Tongue (tissue), 2 donors: ENCODE data around the gene MYNN. TPM values are rescaled to one million over a fixed set of nuclear protein-coding genes. Genes with fewer than 3 reads are reported as not detected.

Experiments used
- DNase-seq: peaks from one replicate; pipeline ENCODE4 v3.0.0-alpha.2; 2015
- total RNA-seq: library from RNA; depleted of rRNA; stranded (reverse); fragments of >200 nt; gene quantifications from one replicate; pipeline ENCODE4 v1.2.3, GENCODE V29; 2014

MYNN gene
- total RNA-seq, 1 donor from 2014 or later = 31.6 TPM

- no peak for DNase-seq
Observed at GRCh38 chr3:169777822-169778221, 4.6 kb downstream of the MYNN start.

- no peak for DNase-seq
Observed at GRCh38 chr3:169780742-169781141, 7.5 kb downstream of the MYNN start.

- DNase-seq = no peak
Observed at GRCh38 chr3:169781209-169781855, 8.1 kb downstream of the MYNN start.

GRCh38 chr3:169787120-169787519 lies 13.9 kb downstream of the MYNN start:
- no peak for DNase-seq

- DNase-seq = no peak
Observed at GRCh38 chr3:169787791-169788190, 14.6 kb downstream of the MYNN start.

GRCh38 chr3:169790219-169790618 lies 17.0 kb downstream of the MYNN start:
- no peak for DNase-seq

- DNase-seq = no peak
Observed at GRCh38 chr3:169790687-169791429, 17.7 kb downstream of the MYNN start.

GRCh38 chr3:169792359-169792758 lies 19.2 kb downstream of the MYNN start:
- no peak for DNase-seq

- DNase-seq = no peak
Observed at GRCh38 chr3:169804681-169805080, 31.5 kb downstream of the MYNN start.

- no peak for DNase-seq
Observed at GRCh38 chr3:169809230-169809795, 36.1 kb downstream of the MYNN start.

GRCh38 chr3:169811631-169812331 lies 38.6 kb downstream of the MYNN start:
- peak; percentile 66 for DNase-seq

GRCh38 chr3:169812332-169813235 lies 39.4 kb downstream of the MYNN start, which contains the start of the genes LRRC34 and LRRIQ4:
TSS of gene LRRC34 (minus strand) at chr3:169812904. CDS start at chr3:169812548, 356 bp downstream.
TSS of gene LRRIQ4 (plus strand) at chr3:169812870. CDS start at chr3:169821922, 9,052 bp downstream.
- DNase-seq = peak; percentile 90

GRCh38 chr3:169813278-169813677 lies 40.1 kb downstream of the MYNN start:
- DNase-seq = no peak

- DNase-seq = peak; percentile 24
Observed at GRCh38 chr3:169813757-169814517, 40.7 kb downstream of the MYNN start.

GRCh38 chr3:169815590-169816150 lies 42.5 kb downstream of the MYNN start:
- DNase-seq = no peak

GRCh38 chr3:169818316-169818715 lies 45.1 kb downstream of the MYNN start:
- no peak for DNase-seq

GRCh38 chr3:169822091-169822490 lies 48.9 kb downstream of the MYNN start:
- no peak for DNase-seq

GRCh38 chr3:169822540-169822939 lies 49.3 kb downstream of the MYNN start:
- DNase-seq = no peak

- peak; percentile 18 for DNase-seq
Observed at GRCh38 chr3:169822983-169823382, 49.8 kb downstream of the MYNN start.

GRCh38 chr3:169825316-169825715 lies 52.1 kb downstream of the MYNN start:
- no peak for DNase-seq
